GM18526 (cell line): Measurements from ENCODE around the gene SAPCD2.

Experiments used
- POLR2A ChIP-seq: IDR thresholded peaks from 3 replicates; pipeline ENCODE4 v1.6.1; 2011; ENCODE audit not compliant: insufficient read length; ENCODE audit errors: extremely low read depth

The SAPCD2 gene

GRCh38 chr9:137052998-137053943 is 17.1 kb downstream of the SAPCD2 start:
- TF ChIP-seq POLR2A = no peak

- TF ChIP-seq POLR2A = no peak
Measured at GRCh38 chr9:137052293-137052692, 18.1 kb downstream of the SAPCD2 start.

- TF ChIP-seq POLR2A = no peak
Measured at GRCh38 chr9:137051145-137051724, 19.1 kb downstream of the SAPCD2 start.

- no peak for TF ChIP-seq POLR2A
Measured at GRCh38 chr9:137050570-137050969, 19.8 kb downstream of the SAPCD2 start.

- TF ChIP-seq POLR2A = no peak
Measured at GRCh38 chr9:137049544-137050449, 20.6 kb downstream of the SAPCD2 start.

GRCh38 chr9:137048655-137049543 is 21.5 kb downstream of the SAPCD2 start:
- no peak for TF ChIP-seq POLR2A

- no peak for TF ChIP-seq POLR2A
Measured at GRCh38 chr9:137046088-137046787, 24.1 kb downstream of the SAPCD2 start, which contains the start of gene NPDC1. Gene NPDC1, minus strand, starts transcription at chr9:137046177. Its CDS starts 188 bp downstream, at chr9:137045989.

- no peak for TF ChIP-seq POLR2A
Measured at GRCh38 chr9:137045294-137046087, 24.9 kb downstream of the SAPCD2 start.

- TF ChIP-seq POLR2A = no peak
Measured at GRCh38 chr9:137044502-137045177, 25.7 kb downstream of the SAPCD2 start.

- no peak for TF ChIP-seq POLR2A
Measured at GRCh38 chr9:137044037-137044436, 26.3 kb downstream of the SAPCD2 start.

GRCh38 chr9:137042751-137043727 is 27.3 kb downstream of the SAPCD2 start:
- TF ChIP-seq POLR2A = no peak
